HepG2 (cell line): ENCODE data around the gene ORC2. TPM values are rescaled to one million over a fixed set of nuclear protein-coding genes. Genes with fewer than 3 reads are reported as not detected.

ENCODE experiments used
- CCAR2 ChIP-seq: fragments of 200-400 bp; formaldehyde crosslinking; optimal IDR thresholded peaks from 2 replicates; pipeline ENCODE3; 2018; ENCODE audit warnings: low read depth, mild to moderate bottlenecking, low read length, moderate library complexity
- CREB1 ChIP-seq, 2 experiments: fragments of 450-650 bp in 1 of 2; IDR thresholded peaks; 2 replicates each; pipeline ENCODE4 v1.6.1; 2016 to 2017; ENCODE audit warnings: control low read depth in 1 of 2, mild to moderate bottlenecking in 1 of 2, missing compliant biosample characterization in 1 of 2, missing genetic modification characterization in 1 of 2
- HDAC2 ChIP-seq: sonication (generic); formaldehyde crosslinking; IDR thresholded peaks from 2 replicates; pipeline ENCODE4 v1.4.0; 2020; ENCODE audit warnings: missing genetic modification reagents
- IRX3 ChIP-seq: sonication (generic); formaldehyde crosslinking; IDR thresholded peaks from 2 replicates; pipeline ENCODE4 v1.8.1; 2023; ENCODE audit warnings: mild to moderate bottlenecking, low read depth, missing genetic modification reagents, borderline replicate concordance
- NCOA5 ChIP-seq: sonication (generic); formaldehyde crosslinking; IDR thresholded peaks from 2 replicates; pipeline ENCODE4 v1.4.0; 2020; ENCODE audit warnings: missing genetic modification reagents
- PRMT3 ChIP-seq: sonication (generic); formaldehyde crosslinking; IDR thresholded peaks from 2 replicates; pipeline ENCODE4 v1.8.1; 2022; ENCODE audit warnings: low read depth, mild to moderate bottlenecking, moderate library complexity, missing genetic modification reagents, borderline replicate concordance
- SRSF9 ChIP-seq: fragments of 200-400 bp; formaldehyde crosslinking; IDR thresholded peaks from 2 replicates; pipeline ENCODE4 v1.6.1; 2018; ENCODE audit warnings: borderline replicate concordance, mild to moderate bottlenecking, low read depth, low read length; ENCODE audit not compliant: insufficient read depth, poor library complexity, severe bottlenecking
- TAF15 ChIP-seq: fragments of 200-400 bp; formaldehyde crosslinking; IDR thresholded peaks from one replicate; pipeline ENCODE4 v1.6.1; 2018; ENCODE audit warnings: mild to moderate bottlenecking, low read depth, low read length; ENCODE audit not compliant: poor library complexity, severe bottlenecking
- ZFY ChIP-seq: sonication (generic); formaldehyde crosslinking; IDR thresholded peaks from 2 replicates; pipeline ENCODE4 v1.4.0; 2020; ENCODE audit warnings: missing genetic modification reagents
- ZNF317 ChIP-seq: sonication (generic); formaldehyde crosslinking; IDR thresholded peaks from 2 replicates; pipeline ENCODE4 v1.5.0; 2020; ENCODE audit warnings: mild to moderate bottlenecking, missing genetic modification reagents
- ZNF468 ChIP-seq: sonication (generic); formaldehyde crosslinking; IDR thresholded peaks from 2 replicates; pipeline ENCODE4 v1.8.0; 2022; ENCODE audit warnings: mild to moderate bottlenecking, moderate library complexity, missing genetic modification reagents
- ZNF615 ChIP-seq: sonication (generic); formaldehyde crosslinking; IDR thresholded peaks from 2 replicates; pipeline ENCODE4 v1.5.0; 2020; ENCODE audit warnings: mild to moderate bottlenecking, missing genetic modification reagents, borderline replicate concordance
- ZNF891 ChIP-seq: sonication (generic); formaldehyde crosslinking; IDR thresholded peaks from 2 replicates; pipeline ENCODE4 v1.5.0; 2020; ENCODE audit warnings: mild to moderate bottlenecking, missing genetic modification reagents
- polyA plus RNA-seq, 8 experiments: library from polyadenylated mRNA; depleted of rRNA in 3 of 8; stranded (reverse) in 7 of 8; unstranded in 1 of 8; fragments of >200 nt; fragmentation: Illumina TruSeq in 4 of 8; extraction: Trizol in 4 of 8; gene quantifications; 2 replicates each; pipeline versions ENCODE4 v1.2.1 to v1.2.3, GENCODE V29; 2011 to 2016; ENCODE audit warnings: low read depth in 4 of 8, missing spikeins in 1 of 8, mixed read lengths in 1 of 8; ENCODE audit not compliant: insufficient read depth in 1 of 8
- total RNA-seq, 5 experiments: library from RNA; depleted of rRNA; stranded (reverse); fragments of >200 nt; fragmentation: Illumina TruSeq; extraction: Trizol; gene quantifications; 2 replicates each; pipeline ENCODE4 v1.2.3, GENCODE V29; 2016; ENCODE audit warnings: low read depth in 1 of 5
- TF ChIP-seq, protein P1 (sequence below): sonication (generic); formaldehyde crosslinking; IDR thresholded peaks from 2 replicates; pipeline ENCODE4 v1.5.1; 2020; ENCODE audit warnings: mild to moderate bottlenecking, missing genetic modification reagents
- TF ChIP-seq, protein P2 (sequence below): sonication (generic); formaldehyde crosslinking; IDR thresholded peaks from 2 replicates; pipeline ENCODE4 v1.5.1; 2020; ENCODE audit warnings: missing genetic modification reagents, mild to moderate bottlenecking, borderline replicate concordance
- TF ChIP-seq, protein P3 (sequence below): sonication (generic); formaldehyde crosslinking; IDR thresholded peaks from 2 replicates; pipeline ENCODE4 v1.9.0; 2021; ENCODE audit warnings: missing genetic modification reagents, borderline replicate concordance
- TF ChIP-seq, protein P4 (sequence below), 2 experiments: fragments of 450-650 bp in 1 of 2; sonication (generic) in 1 of 2; formaldehyde crosslinking; IDR thresholded peaks; 2 replicates each; pipeline versions ENCODE4 v1.5.0 to v1.8.0; 2020 to 2022; ENCODE audit warnings: mild to moderate bottlenecking in 1 of 2, missing genetic modification reagents in 1 of 2
- TF ChIP-seq, protein P5 (sequence below): sonication (generic); formaldehyde crosslinking; IDR thresholded peaks from 2 replicates; pipeline ENCODE4 v1.4.0; 2020; ENCODE audit warnings: mild to moderate bottlenecking, low read depth, missing genetic modification reagents

ORC2 gene
- total and polyA plus RNA-seq, 2 of the 13 experiments (the other 11 are each of a cell fraction or from before 2014, with no cell fraction given), result 19.3 to 73.5 TPM

DNA sequence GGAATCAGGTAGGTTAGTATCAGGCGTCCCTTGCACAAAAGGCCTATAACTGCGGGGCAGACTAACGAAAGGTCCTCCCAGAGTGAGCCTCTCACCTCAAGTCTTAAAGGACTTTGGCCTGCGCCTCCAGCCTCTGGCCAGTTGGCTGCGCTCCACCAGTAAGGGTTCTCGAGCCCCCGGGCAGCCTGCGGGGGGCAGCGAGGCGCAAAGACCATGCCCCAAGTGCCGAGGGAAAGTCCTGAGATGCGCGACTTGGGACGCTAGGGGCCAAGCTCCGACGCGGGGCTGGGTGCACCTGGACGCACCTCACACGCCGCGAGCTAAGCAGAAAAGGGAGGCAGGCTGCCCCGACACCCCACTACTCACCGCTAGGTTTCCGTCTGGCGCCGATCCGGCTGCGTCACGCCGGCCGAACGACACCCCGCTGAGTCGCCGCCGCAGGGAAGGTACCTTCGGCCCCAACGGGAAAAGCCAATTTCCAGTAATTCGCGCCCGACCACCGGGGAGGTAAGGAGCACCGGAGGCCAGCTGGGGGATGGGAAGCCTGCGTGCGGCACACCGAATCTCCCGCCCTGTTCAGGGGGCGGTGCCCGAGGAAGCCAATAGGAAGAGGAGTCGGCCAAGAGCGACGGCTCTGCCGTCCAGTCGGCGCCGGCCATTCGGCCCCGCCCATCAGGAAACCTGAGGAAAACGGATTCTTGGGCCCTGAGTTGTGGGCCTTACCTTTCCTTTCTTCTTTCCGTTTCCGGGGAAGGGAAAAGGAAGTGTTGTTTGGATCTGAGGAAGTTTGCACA lies at the start of gene ORC2 (continued):
- TF ChIP-seq, protein P1, sequence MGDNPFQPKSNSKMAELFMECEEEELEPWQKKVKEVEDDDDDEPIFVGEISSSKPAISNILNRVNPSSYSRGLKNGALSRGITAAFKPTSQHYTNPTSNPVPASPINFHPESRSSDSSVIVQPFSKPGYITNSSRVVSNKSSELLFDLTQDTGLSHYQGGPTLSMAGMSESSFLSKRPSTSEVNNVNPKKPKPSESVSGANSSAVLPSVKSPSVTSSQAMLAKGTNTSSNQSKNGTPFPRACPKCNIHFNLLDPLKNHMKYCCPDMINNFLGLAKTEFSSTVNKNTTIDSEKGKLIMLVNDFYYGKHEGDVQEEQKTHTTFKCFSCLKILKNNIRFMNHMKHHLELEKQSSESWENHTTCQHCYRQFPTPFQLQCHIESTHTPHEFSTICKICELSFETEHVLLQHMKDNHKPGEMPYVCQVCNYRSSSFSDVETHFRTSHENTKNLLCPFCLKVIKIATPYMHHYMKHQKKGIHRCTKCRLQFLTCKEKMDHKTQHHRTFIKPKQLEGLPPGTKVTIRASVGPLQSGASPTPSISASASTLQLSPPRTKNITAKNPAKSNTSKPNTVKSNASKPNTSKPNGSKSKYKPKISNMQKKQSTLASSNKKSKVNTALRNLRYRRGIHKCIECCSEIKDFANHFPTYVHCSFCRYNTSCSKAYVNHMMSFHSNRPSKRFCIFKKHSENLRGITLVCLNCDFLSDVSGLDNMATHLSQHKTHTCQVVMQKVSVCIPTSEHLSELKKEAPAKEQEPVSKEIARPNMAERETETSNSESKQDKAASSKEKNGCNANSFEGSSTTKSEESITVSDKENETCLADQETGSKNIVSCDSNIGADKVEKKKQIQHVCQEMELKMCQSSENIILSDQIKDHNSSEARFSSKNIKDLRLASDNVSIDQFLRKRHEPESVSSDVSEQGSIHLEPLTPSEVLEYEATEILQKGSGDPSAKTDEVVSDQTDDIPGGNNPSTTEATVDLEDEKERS (CRISPR knock-in tag), result peak; percentile 99
- TF ChIP-seq ZFY (CRISPR knock-in tag) (peak; percentile 90), TAF15 (peak; percentile 95), HDAC2 (CRISPR knock-in tag) (peak; percentile 59; the same call in 1 of the 2 replicates), CCAR2 (no peak), PRMT3 (CRISPR knock-in tag) (no peak; the same call in 1 of the 2 replicates), NCOA5 (no peak), ZNF468 (CRISPR knock-in tag) (peak; percentile 78; the same call in 1 of the 2 replicates), SRSF9 (no peak), ZNF891 (CRISPR knock-in tag) (peak; percentile 63; the same call in 1 of the 2 replicates), ZNF317 (CRISPR knock-in tag) (peak; percentile 42), ZNF615 (CRISPR knock-in tag) (peak; percentile 85; the same call in 1 of the 2 replicates), IRX3 (CRISPR knock-in tag) (peak; percentile 85), CREB1 (IDR thresholded peaks at IDR 0.05) (peak; percentile 78), CREB1 (CRISPR knock-in tag; IDR thresholded peaks at IDR 0.05) (peak; percentile 81)
- TF ChIP-seq, protein P2, sequence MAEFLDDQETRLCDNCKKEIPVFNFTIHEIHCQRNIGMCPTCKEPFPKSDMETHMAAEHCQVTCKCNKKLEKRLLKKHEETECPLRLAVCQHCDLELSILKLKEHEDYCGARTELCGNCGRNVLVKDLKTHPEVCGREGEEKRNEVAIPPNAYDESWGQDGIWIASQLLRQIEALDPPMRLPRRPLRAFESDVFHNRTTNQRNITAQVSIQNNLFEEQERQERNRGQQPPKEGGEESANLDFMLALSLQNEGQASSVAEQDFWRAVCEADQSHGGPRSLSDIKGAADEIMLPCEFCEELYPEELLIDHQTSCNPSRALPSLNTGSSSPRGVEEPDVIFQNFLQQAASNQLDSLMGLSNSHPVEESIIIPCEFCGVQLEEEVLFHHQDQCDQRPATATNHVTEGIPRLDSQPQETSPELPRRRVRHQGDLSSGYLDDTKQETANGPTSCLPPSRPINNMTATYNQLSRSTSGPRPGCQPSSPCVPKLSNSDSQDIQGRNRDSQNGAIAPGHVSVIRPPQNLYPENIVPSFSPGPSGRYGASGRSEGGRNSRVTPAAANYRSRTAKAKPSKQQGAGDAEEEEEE, result peak; percentile 81; the same call in 1 of the 2 replicates
- TF ChIP-seq, protein P3, sequence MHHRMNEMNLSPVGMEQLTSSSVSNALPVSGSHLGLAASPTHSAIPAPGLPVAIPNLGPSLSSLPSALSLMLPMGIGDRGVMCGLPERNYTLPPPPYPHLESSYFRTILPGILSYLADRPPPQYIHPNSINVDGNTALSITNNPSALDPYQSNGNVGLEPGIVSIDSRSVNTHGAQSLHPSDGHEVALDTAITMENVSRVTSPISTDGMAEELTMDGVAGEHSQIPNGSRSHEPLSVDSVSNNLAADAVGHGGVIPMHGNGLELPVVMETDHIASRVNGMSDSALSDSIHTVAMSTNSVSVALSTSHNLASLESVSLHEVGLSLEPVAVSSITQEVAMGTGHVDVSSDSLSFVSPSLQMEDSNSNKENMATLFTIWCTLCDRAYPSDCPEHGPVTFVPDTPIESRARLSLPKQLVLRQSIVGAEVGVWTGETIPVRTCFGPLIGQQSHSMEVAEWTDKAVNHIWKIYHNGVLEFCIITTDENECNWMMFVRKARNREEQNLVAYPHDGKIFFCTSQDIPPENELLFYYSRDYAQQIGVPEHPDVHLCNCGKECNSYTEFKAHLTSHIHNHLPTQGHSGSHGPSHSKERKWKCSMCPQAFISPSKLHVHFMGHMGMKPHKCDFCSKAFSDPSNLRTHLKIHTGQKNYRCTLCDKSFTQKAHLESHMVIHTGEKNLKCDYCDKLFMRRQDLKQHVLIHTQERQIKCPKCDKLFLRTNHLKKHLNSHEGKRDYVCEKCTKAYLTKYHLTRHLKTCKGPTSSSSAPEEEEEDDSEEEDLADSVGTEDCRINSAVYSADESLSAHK, result no peak; the same call in 1 of the 2 replicates
- TF ChIP-seq, protein P4, sequence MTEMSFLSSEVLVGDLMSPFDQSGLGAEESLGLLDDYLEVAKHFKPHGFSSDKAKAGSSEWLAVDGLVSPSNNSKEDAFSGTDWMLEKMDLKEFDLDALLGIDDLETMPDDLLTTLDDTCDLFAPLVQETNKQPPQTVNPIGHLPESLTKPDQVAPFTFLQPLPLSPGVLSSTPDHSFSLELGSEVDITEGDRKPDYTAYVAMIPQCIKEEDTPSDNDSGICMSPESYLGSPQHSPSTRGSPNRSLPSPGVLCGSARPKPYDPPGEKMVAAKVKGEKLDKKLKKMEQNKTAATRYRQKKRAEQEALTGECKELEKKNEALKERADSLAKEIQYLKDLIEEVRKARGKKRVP (CRISPR knock-in tag; IDR thresholded peaks at IDR 0.05), result peak in 1 of 2 experiments; percentile 81; a peak in 2 of 4 replicates
- TF ChIP-seq, protein P5, sequence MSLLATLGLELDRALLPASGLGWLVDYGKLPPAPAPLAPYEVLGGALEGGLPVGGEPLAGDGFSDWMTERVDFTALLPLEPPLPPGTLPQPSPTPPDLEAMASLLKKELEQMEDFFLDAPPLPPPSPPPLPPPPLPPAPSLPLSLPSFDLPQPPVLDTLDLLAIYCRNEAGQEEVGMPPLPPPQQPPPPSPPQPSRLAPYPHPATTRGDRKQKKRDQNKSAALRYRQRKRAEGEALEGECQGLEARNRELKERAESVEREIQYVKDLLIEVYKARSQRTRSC (CRISPR knock-in tag), result peak; percentile 59; the same call in 1 of the 2 replicates
